Hematopoietic multipotent progenitor cell (in vitro differentiated cells): Measurements from ENCODE around the gene GLYATL3. TPM values are rescaled to one million over a fixed set of nuclear protein-coding genes. Genes with fewer than 3 reads are reported as not detected.
"Not testable (repeated sequence)": the region's sequence is repeated elsewhere in the genome, so short reads cannot be mapped to it uniquely, and the experiment has no call there.

Experiments
- DNase-seq, 3 donors: peaks; one replicate each; pipeline ENCODE4 v3.0.0-alpha.2; 2011 to 2015; ENCODE audit warnings: low read depth in 2 of 3, low spot score in 2 of 3
- total RNA-seq: library from RNA; depleted of rRNA; stranded (reverse); fragments of >200 nt; gene quantifications from one replicate; pipeline ENCODE4 v1.2.3, GENCODE V29; 2012

Gene GLYATL3
- total RNA-seq = not detected

- DNase-seq = no peak
These were observed at the start of gene GLYATL3 for GRCh38 chr6:49499623-49500022. Gene GLYATL3 (plus strand): TSS chr6:49499923. CDS start chr6:49511991, 12,068 bp downstream.

DNA sequence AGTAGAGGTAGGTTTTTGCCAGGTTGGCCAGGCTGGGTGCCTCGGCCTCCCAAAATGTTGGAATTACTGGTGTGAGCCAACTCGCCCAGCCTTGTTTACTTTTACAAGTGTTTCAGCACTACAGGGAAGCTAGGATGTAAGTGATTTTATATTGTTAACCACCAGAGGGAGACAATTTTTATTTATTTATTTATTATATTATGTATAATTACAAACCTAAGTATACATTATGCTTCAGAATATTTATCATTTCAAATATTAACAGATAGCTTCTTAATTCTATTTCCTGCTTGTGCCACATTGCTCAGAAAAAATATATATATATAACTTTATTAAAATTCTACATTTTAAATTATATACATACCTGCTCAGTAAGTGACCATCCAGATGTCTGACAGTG lies 46.5 kb upstream of the GLYATL3 start:
- DNase-seq = no peak

DNA sequence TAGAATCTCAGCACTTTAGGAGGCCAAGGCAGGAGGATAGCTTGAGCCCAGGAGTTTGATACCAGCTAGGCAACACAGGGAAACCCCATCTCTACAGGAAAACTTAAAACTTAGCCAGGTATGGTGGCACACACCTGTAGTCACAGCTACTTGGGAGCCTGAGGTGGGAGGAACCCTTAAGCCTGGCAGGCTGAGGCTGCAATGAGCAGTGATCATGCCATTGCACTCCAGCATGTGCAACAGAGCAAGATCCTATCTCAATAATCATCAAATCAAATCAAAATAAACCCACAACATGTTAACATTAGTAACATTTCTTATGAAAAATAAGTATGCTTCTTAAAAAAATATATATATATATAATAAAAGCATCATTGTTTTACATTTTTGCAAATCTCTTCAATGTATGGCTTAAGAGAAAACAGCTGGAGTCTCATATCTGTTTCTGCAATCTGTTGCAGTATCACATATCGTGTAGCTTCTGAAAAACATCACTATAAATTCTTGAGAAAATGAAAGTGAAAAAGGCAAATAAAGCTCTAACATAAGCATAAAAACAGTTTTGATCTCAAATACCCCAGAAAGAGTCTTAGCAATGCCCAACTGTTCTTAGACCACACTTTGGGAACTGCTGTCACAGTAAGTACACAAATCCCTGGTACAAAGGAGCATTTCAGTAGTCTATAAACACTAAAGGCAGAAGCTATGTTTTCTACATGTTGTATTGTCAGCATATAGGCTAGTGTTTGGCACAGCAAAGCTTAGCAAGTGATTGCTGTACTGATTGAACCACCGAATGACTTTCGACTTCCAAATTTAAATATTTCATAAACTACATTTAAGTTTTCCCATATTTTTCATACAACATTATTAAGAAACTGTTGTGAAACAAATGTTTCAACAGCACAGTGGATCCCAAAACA lies 44.7 kb upstream of the GLYATL3 start:
- DNase-seq = no peak

- DNase-seq = no peak
These were observed 42.0 kb upstream of the GLYATL3 start for GRCh38 chr6:49457771-49458170.

DNA sequence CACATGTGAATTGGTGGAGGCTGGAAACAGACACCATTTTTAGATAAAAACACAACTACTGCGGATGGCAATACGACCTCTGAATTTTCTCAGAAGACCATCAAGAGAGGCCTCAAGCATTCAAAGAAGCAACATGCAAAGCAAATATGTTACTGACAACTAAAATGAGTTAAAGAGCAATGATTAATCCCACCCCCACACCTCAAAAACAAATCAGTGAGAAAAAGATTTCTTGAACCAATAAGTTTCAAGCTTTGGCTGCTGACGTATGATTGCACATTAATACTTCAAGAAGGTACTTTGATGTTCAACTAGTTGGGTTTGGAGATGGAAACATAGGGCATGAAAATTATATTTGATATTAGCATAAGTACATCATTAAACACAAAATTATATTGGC lies 37.7 kb upstream of the GLYATL3 start:
- DNase-seq = peak in 1 of 3 donors; percentile 2

- DNase-seq = no peak
These were observed 37.2 kb upstream of the GLYATL3 start for GRCh38 chr6:49462599-49462926.

- peak; percentile 68 to 98 (median 94) for DNase-seq
These were observed 36.7 kb upstream of the GLYATL3 start, which contains the start of the genes CENPQ and MMUT for GRCh38 chr6:49462927-49463611. Gene CENPQ (plus strand): TSS chr6:49463370. CDS start chr6:49470177, 6,807 bp downstream. Gene MMUT (minus strand): TSS chr6:49463253. CDS start chr6:49459466, 3,787 bp downstream.

DNA sequence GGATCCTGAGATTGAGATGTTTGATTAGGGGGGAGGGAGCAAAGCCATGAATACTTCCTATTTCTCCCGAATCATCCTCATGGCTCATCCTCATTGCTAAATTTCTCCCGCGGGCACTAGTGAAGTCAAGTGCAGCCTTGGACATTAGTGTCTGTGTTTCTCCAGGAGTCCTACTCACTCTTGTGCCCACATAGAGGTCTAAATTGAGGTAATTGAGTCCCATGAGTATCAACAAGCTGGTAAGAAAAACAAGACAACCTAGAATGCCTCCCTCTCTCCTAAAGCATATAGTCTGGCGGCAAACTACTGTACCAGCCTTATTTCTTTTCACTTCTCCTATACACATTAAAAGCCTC lies 36.1 kb upstream of the GLYATL3 start:
- DNase-seq = no peak

GRCh38 chr6:49464691-49465090 lies 35.0 kb upstream of the GLYATL3 start:
- no peak for DNase-seq

DNA sequence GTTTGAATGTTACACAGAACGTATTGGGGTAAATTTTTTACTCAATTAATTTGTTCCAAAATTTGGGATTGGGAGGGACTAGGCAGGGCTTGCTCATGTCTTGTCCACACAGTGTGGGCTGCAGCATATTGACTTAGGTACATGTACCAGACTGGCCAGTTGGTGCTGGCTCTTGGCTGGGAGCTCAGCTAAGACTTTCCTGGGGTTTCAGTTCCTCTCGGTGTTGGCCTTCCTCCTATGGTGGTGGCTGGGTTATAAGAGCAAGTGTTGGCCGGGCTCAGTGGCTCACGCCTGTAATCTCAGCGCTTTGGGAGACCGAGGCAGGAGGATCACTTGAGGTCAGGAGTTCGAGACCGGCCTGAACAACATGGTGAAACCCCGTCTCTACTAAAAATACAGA lies 31.7 kb upstream of the GLYATL3 start:
- DNase-seq = no peak

DNA sequence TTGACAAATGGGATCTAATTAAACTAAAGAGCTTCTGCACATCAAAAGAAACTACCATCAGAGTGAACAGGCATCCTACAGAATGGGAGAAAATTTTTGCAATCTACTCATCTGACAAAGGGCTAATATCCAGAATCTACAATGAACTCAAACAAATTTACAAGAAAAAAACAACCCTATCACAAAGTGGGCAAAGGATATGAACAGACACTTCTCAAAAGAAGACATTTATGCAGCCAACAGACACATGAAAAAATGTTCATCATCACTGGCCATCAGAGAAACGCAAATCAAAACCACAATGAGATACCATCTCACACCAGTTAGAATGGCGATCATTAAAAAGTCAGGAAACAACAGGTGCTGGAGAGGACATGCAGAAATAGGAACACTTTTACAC lies 23.2 kb upstream of the GLYATL3 start:
- DNase-seq = not testable (repeated sequence)

GRCh38 chr6:49479308-49479970 lies 20.3 kb upstream of the GLYATL3 start:
- DNase-seq = no peak

- not testable (repeated sequence) for DNase-seq
These were observed 17.9 kb upstream of the GLYATL3 start for GRCh38 chr6:49481846-49482245.

GRCh38 chr6:49483380-49483779 lies 16.3 kb upstream of the GLYATL3 start:
- not testable (repeated sequence) for DNase-seq

DNA sequence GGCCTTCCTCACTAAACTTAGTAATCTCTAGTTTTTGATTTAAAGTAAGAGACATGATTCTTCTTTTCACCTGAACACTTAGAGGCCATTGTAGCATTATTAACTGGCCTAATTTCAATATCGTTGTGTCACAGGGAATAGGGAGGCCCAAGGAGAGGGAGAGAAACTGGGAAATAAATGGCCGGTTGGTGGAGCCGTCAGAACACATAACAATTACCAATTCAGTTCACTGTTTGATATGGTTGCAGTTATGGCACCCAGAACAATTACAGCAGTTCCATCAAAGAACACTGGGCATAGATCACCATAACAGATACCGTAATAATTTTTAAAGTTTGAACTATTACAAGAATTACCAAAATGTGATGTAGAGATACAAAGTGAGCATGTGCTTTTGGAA lies 9.1 kb upstream of the GLYATL3 start:
- no peak for DNase-seq

GRCh38 chr6:49497304-49497703 lies 2.4 kb upstream of the GLYATL3 start:
- DNase-seq = no peak

GRCh38 chr6:49499126-49499525 lies 597 bp upstream of the GLYATL3 start:
- no peak for DNase-seq

DNA sequence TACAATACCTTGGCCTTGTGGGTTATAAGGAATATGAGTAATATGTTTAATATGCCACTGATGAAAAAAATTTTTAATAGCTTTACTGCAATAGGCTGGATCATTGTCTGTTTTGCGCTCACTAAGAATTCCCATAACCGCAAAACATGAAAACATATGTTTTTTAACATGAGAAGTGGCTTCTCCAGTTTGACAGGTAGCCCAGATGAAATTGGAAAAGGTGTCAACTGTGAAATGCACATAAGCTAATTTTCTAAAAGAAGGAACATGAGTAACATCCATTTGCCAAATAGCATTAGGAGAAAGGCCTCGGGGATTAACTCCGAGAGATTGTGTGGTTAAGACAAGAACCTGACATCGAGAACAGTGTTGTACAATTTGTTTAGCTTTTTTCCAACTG lies 4.9 kb downstream of the GLYATL3 start:
- DNase-seq = no peak

DNA sequence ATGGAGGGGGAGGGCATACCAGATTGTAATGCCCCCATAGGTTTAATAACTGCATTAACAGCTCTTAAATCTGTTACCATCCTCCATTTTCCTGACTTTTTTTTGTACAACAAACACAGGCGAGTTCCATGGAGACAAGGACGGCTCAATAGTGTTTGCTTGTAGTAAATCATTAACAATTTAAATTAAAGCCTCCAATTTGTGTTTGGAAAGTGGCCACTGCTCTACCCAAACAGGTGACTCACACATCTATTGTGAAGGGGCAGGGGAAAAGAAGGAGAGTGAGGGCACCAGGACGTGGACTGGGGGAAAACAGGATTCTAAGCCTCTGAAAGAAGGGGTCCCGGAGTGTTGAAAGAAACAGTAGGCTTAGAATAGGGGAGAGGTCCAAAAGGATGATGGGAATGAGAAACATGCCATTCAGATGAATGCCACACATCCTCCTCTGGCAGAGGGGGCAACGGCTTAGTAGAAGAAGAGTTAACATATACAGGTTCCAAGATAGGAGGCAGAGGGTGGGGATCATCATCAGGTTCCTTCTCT lies 6.9 kb downstream of the GLYATL3 start:
- DNase-seq = no peak

DNA sequence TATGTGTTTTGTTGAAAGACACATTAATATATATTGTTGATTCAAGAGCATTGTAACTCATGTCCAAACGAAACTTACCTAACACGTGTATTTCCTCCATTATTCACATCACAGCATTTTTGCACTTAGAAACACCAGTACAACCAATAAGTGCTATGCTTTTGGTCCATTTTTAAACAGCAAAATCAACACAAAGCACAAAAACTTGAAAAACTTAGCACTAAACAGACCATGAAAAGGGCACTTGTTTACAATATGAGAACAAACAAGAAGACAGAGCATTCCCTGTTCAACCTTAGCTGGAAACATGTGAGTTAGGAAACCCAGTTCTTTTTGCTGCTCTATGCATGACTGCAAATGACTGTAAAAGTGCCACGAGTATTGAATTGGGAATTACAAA lies 9.6 kb downstream of the GLYATL3 start:
- no peak for DNase-seq
